Esophagus squamous epithelium (tissue), 5 donors: ENCODE data around the gene L2HGDH. TPM values are rescaled to one million over a fixed set of nuclear protein-coding genes. Genes with fewer than 3 reads are reported as not detected.
"Not testable (repeated sequence)": the region's sequence is repeated elsewhere in the genome, so short reads cannot be mapped to it uniquely, and the experiment has no call there.

Experiments
- DNase-seq: peaks from one replicate; lab custom pipeline; 2025; lab: John Stamatoyannopoulos, UW
- H3K27ac ChIP-seq, 4 donors: fragments of 200-600 bp; sonication (generic); one replicate each; pipeline ENCODE4 v1.5.1; 2016 to 2019; ENCODE audit warnings: mild to moderate bottlenecking in 1 of 4
- H3K27me3 ChIP-seq, 4 donors: fragments of 200-600 bp; sonication (generic); 1 replicate in 3 of 4; 2 replicates in 1 of 4; pipeline versions ENCODE4 v1.5.1 to v1.6.0; 2017 to 2021; ENCODE audit warnings: antibody characterized with exemption in 1 of 4
- H3K36me3 ChIP-seq, 3 donors: fragments of 200-600 bp; sonication (generic); one replicate each; pipeline ENCODE4 v1.5.1; 2016 to 2019
- H3K4me1 ChIP-seq, 3 donors: fragments of 200-600 bp; sonication (generic); one replicate each; pipeline ENCODE4 v1.5.1; 2017 to 2019
- H3K4me3 ChIP-seq, 4 donors: fragments of 200-600 bp; sonication (generic); 1 replicate in 3 of 4; 2 replicates in 1 of 4; pipeline ENCODE4 v1.5.1; 2016 to 2019; ENCODE audit warnings: mild to moderate bottlenecking in 2 of 4, moderate library complexity in 1 of 4
- H3K9me3 ChIP-seq, 3 donors: fragments of 200-600 bp; sonication (generic); one replicate each; pipeline ENCODE4 v1.5.1; 2016 to 2019
- CTCF ChIP-seq, 6 experiments: fragments of 450-650 bp in 4 of 6; fragments of 200-600 bp in 2 of 6; sonication (generic) in 2 of 6; IDR thresholded peaks; one replicate each; pipeline ENCODE4 v1.5.1; 2016 to 2019; ENCODE audit warnings: antibody characterized with exemption in 6 of 6, mild to moderate bottlenecking in 4 of 6, moderate library complexity in 4 of 6
- POLR2A ChIP-seq, 4 donors: fragments of 450-650 bp; IDR thresholded peaks; one replicate each; pipeline ENCODE4 v1.6.1; 2017; ENCODE audit warnings: antibody characterized with exemption in 4 of 4, mild to moderate bottlenecking in 4 of 4, moderate library complexity in 3 of 4
- WGBS, 2 donors: methylation state at CpG; one replicate each; pipeline ENCODE4 v1.1.5; 2018; 5-methylcytosine and 5-hydroxymethylcytosine counted together
- intact Hi-C: fragments of 100-400 bp; cut with DNase I; formaldehyde crosslinking; loops from one replicate; pipeline ENCODE4 v1.15.0; 2022
- total RNA-seq, 4 donors: library from RNA; depleted of rRNA; stranded (reverse); fragments of >200 nt; gene quantifications; one replicate each; pipeline ENCODE4 v1.1.0, GENCODE V29; 2016
- donor health status: DM: yes; HTN: yes; CAD: no.

L2HGDH gene
- total RNA-seq, 4 donors from 2014 or later: 6.5 to 14.2 (median 9.3) TPM

GRCh38 chr14:50357124-50357523, 45.1 kb upstream of the L2HGDH start:
- no peaks in the 10 kb centered on the region for H3K9me3 ChIP-seq
- no peak for TF ChIP-seq POLR2A (IDR thresholded peaks at IDR 0.05)
- TF ChIP-seq CTCF (IDR thresholded peaks at IDR 0.05): no peak
- H3K27me3 ChIP-seq: no peaks in the 10 kb centered on the region
- H3K4me1 ChIP-seq: peaks cover 0 to 20% (median 5%) of the 10 kb centered on the region in 3 donors
- intact Hi-C loops: no loop called here
- no peak for DNase-seq
- H3K36me3 ChIP-seq: peaks cover 0 to 10% (median 0%) of the 10 kb centered on the region in 3 donors
- WGBS, 2 donors: 64 to 98% methylated on average over 5 to 6 of the region's 6 CpGs
- no peak overlapping the region for H3K27ac ChIP-seq
- no peak overlapping the region for H3K4me3 ChIP-seq

GRCh38 chr14:50356283-50356682, 44.3 kb upstream of the L2HGDH start:
- H3K27me3 ChIP-seq, H3K4me3 ChIP-seq, H3K27ac ChIP-seq, intact Hi-C loops, H3K9me3 ChIP-seq, DNase-seq: not testable (repeated sequence)
- Histone ChIP-seq H3K36me3 (peaks cover 0 to 10% (median 0%) of the 10 kb centered on the region in 3 donors), H3K4me1 (peaks cover 0 to 11% (median 0%) of the 10 kb centered on the region in 3 donors)
- 85% methylated on average over 3 of the region's 3 CpGs for WGBS, 2 donors

GRCh38 chr14:50355692-50356091, 43.7 kb upstream of the L2HGDH start:
- TF ChIP-seq POLR2A (IDR thresholded peaks at IDR 0.05) (no peak), CTCF (IDR thresholded peaks at IDR 0.05) (no peak)
- no peak for DNase-seq
- H3K27me3 ChIP-seq: no peaks in the 10 kb centered on the region
- no peaks in the 10 kb centered on the region for H3K9me3 ChIP-seq
- no peak overlapping the region for H3K27ac ChIP-seq
- peaks cover 0 to 10% (median 0%) of the 10 kb centered on the region in 3 donors for H3K36me3 ChIP-seq
- H3K4me1 ChIP-seq: peaks cover 0 to 6% (median 0%) of the 10 kb centered on the region in 3 donors
- intact Hi-C loops: no loop called here
- no peak overlapping the region for H3K4me3 ChIP-seq
- WGBS, 2 donors: 75 to 80% methylated on average over 1 of the region's 1 CpG

- H3K9me3 ChIP-seq: no peaks in the 10 kb centered on the region
- DNase-seq: no peak
Observed at GRCh38 chr14:50354527-50354926, 42.5 kb upstream of the L2HGDH start.

GRCh38 chr14:50353126-50353525, 41.1 kb upstream of the L2HGDH start:
- 68 to 81% methylated on average over 4 of the region's 4 CpGs for WGBS, 2 donors
- Histone ChIP-seq H3K9me3 (no peaks in the 10 kb centered on the region), H3K4me3 (no peak overlapping the region), H3K27ac (no peak overlapping the region), H3K4me1 (peaks cover under 1 to 5% (median 3%) of the 10 kb centered on the region in 3 donors), H3K27me3 (no peaks in the 10 kb centered on the region), H3K36me3 (peaks cover 0 to 5% (median 0%) of the 10 kb centered on the region in 3 donors)
- no peak for DNase-seq
- TF ChIP-seq CTCF (IDR thresholded peaks at IDR 0.05) (no peak), POLR2A (IDR thresholded peaks at IDR 0.05) (no peak)
- intact Hi-C loops: no loop called here

More at GRCh38 chr14:50354527-50354926, 42.5 kb upstream of the L2HGDH start:
- intact Hi-C loops: no loop called here
- peaks cover 0 to 10% (median 0%) of the 10 kb centered on the region in 3 donors for H3K36me3 ChIP-seq
- no peak overlapping the region for H3K27ac ChIP-seq
- H3K4me1 ChIP-seq: no peaks in the 10 kb centered on the region
- no peak for TF ChIP-seq CTCF (IDR thresholded peaks at IDR 0.05)
- no peak for TF ChIP-seq POLR2A (IDR thresholded peaks at IDR 0.05)
- no peaks in the 10 kb centered on the region for H3K27me3 ChIP-seq
- 0 to 40% methylated on average over 1 of the region's 1 CpG for WGBS, 2 donors
- H3K4me3 ChIP-seq: no peak overlapping the region

- no peaks in the 10 kb centered on the region for H3K9me3 ChIP-seq
- peaks cover 5 to 10% (median 6%) of the 10 kb centered on the region in 3 donors for H3K4me1 ChIP-seq
- H3K4me3 ChIP-seq: no peak overlapping the region
- intact Hi-C loops: no loop called here
- no peaks in the 10 kb centered on the region for H3K36me3 ChIP-seq
- no peak overlapping the region for H3K27ac ChIP-seq
- TF ChIP-seq POLR2A (IDR thresholded peaks at IDR 0.05) (no peak), CTCF (IDR thresholded peaks at IDR 0.05) (no peak)
- WGBS, 2 donors: 61 to 72% methylated on average over 4 of the region's 4 CpGs
- no peaks in the 10 kb centered on the region for H3K27me3 ChIP-seq
- no peak for DNase-seq
Observed at GRCh38 chr14:50352584-50352983, 40.6 kb upstream of the L2HGDH start.
